Ureter (tissue), 1 donor: ENCODE data around the gene ZNF319. TPM values are rescaled to one million over a fixed set of nuclear protein-coding genes. Genes with fewer than 3 reads are reported as not detected.

Experiments used
- DNase-seq: peaks from one replicate; pipeline ENCODE4 v3.0.0-alpha.2; 2020; ENCODE audit warnings: low spot score
- total RNA-seq: library from RNA; stranded (reverse); gene quantifications from one replicate; pipeline ENCODE4 v1.2.4, GENCODE V29; 2023
- donor health status: DM: yes; HTN: yes; CAD: no.

Gene ZNF319
- 24.7 TPM for total RNA-seq

DNA sequence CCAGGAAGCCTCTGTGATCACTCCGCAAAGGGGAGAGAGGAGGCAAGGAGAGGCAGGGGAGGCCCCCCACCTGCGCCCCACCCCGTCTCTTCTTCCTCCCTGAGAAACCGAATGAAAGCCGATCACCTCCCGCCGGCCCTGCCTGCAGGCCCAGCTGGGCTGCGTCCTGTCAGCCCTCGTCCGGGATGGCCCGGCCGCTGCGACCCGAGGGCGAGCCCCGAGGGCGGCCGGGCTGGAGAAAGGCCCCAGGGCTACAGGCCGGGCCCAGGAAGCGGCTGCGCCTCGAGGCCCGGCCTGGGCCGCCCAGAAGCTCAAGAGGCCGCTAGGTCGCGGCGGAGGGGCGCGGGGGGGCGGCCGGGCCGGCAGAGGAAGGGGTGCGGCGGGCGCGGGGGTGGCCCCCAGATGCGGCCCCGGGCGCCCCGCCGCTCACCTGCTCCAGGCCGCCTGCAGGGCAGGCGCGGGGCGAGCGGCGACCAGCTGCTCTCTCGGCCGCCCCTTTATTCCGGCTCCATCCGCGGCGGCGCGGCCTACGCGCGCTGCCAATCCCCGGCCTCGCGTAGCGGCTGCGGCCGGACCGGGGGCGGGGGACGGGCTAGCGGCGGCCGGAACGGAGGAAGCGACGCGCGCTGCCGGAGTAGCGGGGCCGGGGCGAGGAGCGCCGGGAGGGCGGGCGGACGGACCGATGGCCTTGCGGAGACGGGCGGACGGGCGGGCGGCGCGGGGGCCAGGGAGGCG, at the start of gene ZNF319:
Gene ZNF319 (minus strand): TSS at position 702 of the 735 bp plus-strand sequence. CDS start 2,407 bp downstream, outside the sequence.
- DNase-seq = no peak

DNA sequence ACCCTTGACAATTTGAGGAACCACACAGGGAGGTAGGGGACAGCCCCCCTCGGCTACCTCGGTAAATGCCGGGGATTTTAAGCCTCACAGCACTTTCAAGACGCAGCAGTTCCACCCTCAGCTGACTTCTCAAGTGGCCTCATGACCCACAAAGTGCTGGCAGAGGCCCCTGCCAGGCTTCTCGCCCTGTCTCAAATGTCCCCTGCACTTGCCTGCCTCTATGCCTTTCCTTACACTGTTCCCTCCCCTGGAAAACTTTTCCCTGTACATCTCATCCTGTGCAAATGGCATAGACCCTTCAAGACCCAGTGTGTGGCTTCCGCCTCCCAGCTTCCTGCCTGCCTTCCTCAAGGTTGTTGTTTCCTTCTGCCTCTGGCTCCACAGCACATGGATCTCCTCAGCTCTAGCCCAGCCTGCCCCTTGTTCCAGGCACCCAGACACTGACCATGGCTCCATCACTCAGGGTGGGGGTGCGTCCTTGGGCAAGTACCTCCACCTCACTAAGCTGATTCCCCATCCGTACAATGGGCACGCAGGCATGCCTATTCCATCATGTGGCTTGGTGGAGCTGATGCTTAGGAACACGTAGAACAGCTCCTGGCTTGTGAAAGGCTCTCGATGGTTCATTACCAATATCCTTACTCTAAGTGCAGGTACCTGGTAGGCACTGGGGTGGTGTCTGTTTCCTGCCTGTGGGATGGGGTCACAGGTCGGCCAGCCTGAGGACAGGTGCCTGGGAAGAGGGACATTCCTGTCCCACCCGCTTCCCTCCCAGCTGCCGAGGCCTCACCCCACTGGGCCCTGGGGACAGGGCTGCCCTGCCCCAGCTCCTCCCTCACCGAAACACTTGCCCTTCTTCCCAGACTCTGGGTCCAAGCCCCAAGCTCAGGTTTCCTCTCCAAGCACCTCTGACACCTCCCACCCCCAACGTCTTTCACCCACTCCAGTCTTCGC, 49.0 kb upstream of the ZNF319 start:
- no peak for DNase-seq

- no peak for DNase-seq
Measured at GRCh38 chr16:58048494-58049231, 48.2 kb upstream of the ZNF319 start.

- no peak for DNase-seq
Measured at GRCh38 chr16:58047557-58048348, 47.3 kb upstream of the ZNF319 start.

DNA sequence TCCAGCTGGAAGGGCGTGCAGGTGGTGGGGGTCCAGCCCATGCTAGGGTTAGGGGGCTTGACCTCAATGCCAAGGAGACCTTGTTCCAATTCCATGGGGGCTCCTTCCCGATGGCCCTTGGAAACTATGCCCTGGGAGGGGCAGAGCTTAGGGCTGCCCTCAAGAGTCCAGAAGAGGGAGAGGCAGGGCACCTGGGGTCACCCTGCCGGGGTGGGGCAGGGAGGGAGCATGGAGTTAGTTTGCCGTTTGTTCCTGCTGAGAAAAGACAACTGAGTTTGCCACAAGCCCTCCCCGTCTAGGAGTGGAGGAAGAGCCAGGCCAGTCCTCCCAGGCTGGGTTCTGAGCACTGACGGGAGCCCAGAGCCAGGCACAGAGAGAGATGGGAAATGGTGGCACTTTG, 46.5 kb upstream of the ZNF319 start:
- DNase-seq = no peak

- no peak for DNase-seq
Measured at GRCh38 chr16:58046054-58046881, 45.8 kb upstream of the ZNF319 start.

DNA sequence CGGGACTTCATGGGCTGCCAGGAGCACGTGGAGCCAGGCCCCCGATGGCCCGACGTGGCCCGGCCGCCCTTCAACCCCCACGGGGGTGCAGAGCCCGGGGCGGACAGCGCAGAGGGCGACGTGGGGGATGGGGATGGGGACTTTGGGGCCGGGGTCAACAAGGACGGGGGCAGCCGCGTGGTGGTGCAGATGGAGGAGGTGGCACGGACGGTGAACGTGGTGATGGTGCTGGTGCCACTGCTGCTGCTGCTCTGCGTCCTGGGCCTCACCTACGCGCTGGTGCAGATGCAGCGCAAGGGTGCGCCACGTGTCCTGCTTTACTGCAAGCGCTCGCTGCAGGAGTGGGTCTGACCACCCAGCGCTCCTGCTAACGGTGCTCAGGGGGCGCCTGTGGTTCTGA, 44.6 kb upstream of the ZNF319 start:
- no peak for DNase-seq

GRCh38 chr16:58044266-58045019, 44.0 kb upstream of the ZNF319 start:
- DNase-seq = no peak

DNA sequence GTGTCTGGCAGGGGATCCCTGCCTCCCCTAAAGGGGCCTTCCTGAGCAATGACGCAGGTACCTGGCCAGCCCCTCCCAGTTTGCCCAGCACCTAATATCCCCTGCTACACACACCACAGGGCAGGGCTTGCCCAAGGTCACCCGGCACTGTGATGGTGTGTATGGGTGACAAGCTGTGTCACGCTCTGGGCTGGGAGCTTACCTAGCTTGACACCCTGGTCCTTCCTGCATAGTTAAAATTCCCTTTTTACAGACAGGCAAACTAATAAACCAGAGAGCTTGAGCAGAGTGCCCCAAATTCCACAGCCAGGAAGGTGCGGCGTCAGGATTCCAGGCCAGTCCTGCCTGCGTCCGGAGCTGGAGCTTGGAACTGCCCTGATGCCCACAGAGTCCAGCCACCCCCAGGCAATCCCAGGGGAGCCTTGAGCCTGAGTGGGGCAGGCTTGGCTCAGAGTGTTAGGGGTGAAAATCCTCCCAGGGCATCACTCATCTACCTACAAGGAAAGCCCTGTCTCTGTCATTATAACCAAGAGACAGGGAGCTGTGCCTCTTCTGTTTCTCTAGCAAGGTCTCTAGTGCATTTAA, 43.2 kb upstream of the ZNF319 start:
- DNase-seq = no peak

DNA sequence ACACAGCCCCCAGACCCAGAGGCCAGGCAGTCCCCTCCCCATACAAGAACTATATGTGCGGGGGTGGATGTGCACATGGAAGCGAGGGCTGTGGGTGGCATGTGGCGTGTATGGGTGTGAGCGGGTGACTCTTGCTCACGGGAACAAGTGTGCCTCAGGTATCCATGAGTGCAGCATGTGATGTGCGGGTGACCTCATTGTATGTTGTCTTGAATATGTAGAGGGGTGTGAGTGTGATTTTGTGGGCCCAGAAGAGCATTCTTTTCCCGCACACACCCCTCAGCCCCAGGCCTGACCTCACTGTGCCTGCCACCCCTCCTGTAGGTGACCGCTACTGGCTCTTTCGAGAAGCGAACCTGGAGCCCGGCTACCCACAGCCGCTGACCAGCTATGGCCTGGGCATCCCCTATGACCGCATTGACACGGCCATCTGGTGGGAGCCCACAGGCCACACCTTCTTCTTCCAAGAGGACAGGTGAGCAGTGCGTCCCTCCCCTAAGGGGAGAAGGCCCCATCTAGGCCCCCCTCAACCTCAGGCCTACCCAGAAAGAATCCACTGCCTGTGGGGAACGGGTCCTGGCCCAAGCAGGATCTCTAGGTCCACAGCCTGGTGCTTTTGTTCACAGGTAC, 42.5 kb upstream of the ZNF319 start:
- no peak for DNase-seq

- DNase-seq = no peak
Measured at GRCh38 chr16:58042001-58042885, 41.8 kb upstream of the ZNF319 start.

DNA sequence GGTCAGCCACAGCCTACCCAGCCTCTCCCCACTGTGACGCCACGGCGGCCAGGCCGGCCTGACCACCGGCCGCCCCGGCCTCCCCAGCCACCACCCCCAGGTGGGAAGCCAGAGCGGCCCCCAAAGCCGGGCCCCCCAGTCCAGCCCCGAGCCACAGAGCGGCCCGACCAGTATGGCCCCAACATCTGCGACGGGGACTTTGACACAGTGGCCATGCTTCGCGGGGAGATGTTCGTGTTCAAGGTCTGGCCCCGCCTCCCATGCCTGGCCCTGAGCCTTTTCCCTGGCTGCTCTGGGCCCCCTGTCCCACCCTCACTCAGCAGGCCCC, 41.1 kb upstream of the ZNF319 start:
- DNase-seq = no peak

DNA sequence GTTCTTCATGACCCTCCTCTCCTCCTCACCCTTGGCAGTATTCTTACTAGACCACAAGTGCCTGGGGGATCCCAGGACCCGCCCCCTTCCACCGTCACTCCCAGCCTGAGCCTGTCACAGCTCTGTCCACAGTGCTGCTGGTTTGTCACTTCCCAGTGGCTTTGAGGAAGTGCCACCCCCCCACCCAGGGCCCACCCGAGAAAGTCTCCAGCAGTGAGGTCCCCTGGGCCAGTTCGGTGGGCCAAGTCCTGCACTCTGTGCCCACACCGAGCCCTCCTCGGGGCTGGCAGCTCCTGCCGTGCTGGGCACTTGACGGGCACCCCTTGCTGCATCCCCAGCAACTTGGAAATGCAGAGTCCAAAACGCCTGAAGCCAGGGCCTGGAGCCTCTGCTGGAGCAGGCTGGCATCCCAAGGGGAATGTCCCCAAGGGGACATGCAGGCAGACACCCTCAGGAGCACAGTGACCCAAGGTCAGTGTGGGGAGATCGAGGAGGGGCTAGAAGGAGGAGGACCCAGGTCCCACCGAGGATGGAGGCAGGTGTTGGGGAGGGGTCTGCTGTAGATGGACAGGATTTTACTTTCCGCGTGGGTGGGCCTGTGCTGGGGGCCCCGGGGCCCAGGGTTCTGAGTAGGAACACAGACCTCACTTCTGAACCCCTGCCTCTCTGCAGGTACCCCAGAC, 40.6 kb upstream of the ZNF319 start:
- DNase-seq = no peak

GRCh38 chr16:58040496-58040846, 40.0 kb upstream of the ZNF319 start:
- DNase-seq = no peak

- DNase-seq = no peak
Measured at GRCh38 chr16:58039829-58040495, 39.5 kb upstream of the ZNF319 start.

- no peak for DNase-seq
Measured at GRCh38 chr16:58038219-58038641, 37.8 kb upstream of the ZNF319 start.
